Uterus (tissue), 2 donors: ENCODE results near the gene FTCDNL1.

Experiments used
- POLR2A ChIP-seq, 2 donors: fragments of 450-650 bp; IDR thresholded peaks; one replicate each; pipeline ENCODE4 v1.6.1; 2016; ENCODE audit warnings: antibody characterized with exemption in 2 of 2, mild to moderate bottlenecking in 1 of 2, moderate library complexity in 1 of 2
- TF ChIP-seq, protein P1 (sequence below), 4 experiments: fragments of 200-600 bp in 2 of 4; fragments of 450-650 bp in 2 of 4; sonication (generic) in 2 of 4; IDR thresholded peaks; one replicate each; pipeline ENCODE4 v1.5.1; 2016 to 2019; ENCODE audit warnings: antibody characterized with exemption in 4 of 4, mild to moderate bottlenecking in 2 of 4, moderate library complexity in 1 of 4

DNA sequence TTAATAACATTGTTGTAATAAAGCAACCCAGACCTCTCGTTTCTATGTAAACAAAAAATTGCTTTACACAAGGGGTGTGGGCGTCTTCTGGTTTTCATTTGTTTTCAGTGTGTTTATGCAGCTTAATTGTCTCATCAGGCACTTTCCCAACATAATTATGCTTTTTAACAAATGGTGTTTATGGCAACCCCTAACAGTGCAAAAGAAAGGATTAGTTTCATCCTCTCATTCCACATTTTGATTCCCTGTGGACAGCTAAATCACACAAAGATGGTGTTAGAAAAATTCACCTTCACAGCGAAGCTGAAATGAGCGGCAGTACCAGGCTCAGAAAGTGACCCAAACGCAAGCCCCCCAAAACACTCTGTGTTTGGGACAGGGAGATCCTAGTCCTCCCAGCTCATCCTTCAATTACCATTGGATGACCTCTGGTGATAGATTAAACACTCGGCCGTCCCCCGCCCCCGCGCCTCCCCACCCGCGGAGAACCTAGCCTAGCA, 724 bp downstream of the FTCDNL1 start:
- TF ChIP-seq, protein P1, sequence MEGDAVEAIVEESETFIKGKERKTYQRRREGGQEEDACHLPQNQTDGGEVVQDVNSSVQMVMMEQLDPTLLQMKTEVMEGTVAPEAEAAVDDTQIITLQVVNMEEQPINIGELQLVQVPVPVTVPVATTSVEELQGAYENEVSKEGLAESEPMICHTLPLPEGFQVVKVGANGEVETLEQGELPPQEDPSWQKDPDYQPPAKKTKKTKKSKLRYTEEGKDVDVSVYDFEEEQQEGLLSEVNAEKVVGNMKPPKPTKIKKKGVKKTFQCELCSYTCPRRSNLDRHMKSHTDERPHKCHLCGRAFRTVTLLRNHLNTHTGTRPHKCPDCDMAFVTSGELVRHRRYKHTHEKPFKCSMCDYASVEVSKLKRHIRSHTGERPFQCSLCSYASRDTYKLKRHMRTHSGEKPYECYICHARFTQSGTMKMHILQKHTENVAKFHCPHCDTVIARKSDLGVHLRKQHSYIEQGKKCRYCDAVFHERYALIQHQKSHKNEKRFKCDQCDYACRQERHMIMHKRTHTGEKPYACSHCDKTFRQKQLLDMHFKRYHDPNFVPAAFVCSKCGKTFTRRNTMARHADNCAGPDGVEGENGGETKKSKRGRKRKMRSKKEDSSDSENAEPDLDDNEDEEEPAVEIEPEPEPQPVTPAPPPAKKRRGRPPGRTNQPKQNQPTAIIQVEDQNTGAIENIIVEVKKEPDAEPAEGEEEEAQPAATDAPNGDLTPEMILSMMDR (IDR thresholded peaks at IDR 0.05), result no peak
- TF ChIP-seq POLR2A (IDR thresholded peaks at IDR 0.05), result no peak
